Ammon's horn (tissue), 1 donor: ENCODE data around the gene SDHC.
"Not testable (repeated sequence)": the region's sequence is repeated elsewhere in the genome, so short reads cannot be mapped to it uniquely, and the experiment has no call there.

Source experiments
- DNase-seq: peaks from one replicate; pipeline ENCODE4 v3.0.0-alpha.2; 2016; ENCODE audit warnings: low spot score

SDHC gene

DNA sequence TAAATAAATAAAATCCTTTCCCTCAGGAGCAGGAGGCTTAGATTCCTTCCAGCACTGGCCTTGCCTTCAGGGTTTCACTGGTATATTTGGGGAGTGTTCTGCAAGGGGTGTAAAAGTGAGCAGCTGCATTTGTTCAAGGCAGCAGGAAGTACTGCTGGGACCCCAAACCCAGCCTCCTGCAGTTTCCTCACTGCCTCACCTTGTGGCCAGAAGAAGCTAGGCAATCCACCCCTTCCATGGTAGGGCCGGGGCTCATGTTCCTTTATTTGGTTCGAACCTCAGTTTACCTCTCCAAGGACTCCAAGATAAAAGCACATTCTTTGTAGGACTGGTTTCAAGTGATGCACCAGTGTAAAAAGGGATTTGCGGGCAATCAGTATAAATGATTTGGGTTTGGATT is 74.5 kb downstream of the SDHC start:
- no peak for DNase-seq

GRCh38 chr1:161389158-161389557 is 75.0 kb downstream of the SDHC start:
- not testable (repeated sequence) for DNase-seq

- peak; percentile 99 for DNase-seq
Observed at GRCh38 chr1:161389691-161390558, 75.7 kb downstream of the SDHC start.

DNA sequence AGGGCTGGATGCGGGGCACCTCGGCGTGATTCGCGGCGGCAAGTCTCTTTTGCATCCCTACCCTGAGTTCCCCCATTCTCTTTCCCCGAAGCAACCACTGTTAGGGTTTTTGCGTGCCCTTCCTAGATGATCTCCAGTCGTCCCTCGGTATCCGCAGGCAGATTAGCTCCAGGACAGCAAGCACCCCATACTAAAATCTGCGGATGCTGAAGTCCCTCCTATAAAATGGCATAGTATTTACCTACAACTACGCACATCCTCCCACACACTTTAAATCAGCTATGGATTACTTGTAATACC is 76.3 kb downstream of the SDHC start:
- no peak for DNase-seq

DNA sequence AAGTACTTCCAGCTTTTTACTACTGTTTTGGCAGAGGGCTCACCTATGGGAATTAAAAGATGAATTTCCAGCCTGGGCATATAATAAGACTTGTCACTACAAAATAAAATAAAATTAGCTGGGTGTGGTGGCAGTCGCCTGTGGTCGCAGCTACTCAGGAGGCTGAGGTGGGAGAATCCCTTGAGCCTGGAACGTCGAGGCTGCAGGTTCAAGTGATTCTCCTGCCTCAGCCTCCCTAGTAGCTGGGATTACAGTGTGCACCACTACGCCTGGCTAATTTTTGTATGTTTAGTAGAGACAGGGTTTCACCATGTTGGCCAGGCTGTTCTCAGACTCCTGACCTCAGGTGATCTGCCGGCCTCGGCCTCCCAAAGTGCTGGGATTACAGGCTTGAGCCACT is 77.0 kb downstream of the SDHC start:
- not testable (repeated sequence) for DNase-seq

DNA sequence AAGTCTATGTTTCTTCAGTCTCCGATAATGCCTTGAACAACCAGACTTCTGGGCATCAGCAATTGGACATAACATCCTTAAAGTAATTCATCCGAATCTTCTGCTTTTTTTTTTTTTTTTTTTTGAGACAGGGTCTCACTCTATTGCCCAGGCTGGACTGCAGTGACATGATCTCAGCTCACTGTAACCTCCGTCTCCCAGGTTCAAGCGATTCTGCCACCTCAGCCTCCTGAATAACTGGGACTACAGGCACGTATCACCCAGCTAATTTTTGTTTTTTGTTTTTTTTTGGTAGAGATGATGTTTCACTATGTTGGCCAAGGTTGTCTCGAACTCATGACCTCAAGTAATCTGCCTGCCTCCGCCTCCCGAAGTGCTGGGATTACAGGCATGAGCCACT is 77.4 kb downstream of the SDHC start:
- no peak for DNase-seq

- no peak for DNase-seq
Observed at GRCh38 chr1:161393151-161393550, 79.0 kb downstream of the SDHC start.

GRCh38 chr1:161397038-161397437 is 82.9 kb downstream of the SDHC start:
- DNase-seq, result not testable (repeated sequence)

DNA sequence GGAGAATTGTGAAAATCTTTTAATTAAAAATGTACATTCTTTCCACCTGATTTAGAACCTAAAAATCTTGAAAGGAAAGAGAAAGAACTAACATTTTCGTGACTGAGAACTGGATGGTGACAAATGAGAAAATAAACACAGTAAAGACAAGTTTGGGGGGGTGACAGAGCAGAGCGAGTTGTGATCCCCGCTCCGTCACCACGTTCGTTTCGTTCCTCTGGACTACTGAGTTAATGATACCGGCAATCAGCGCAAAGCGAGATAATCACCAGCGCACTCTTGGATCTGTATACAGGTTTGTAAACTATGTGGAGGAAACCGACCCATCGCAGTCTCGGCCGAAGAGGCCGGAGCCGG is 84.7 kb downstream of the SDHC start:
- no peak for DNase-seq

DNA sequence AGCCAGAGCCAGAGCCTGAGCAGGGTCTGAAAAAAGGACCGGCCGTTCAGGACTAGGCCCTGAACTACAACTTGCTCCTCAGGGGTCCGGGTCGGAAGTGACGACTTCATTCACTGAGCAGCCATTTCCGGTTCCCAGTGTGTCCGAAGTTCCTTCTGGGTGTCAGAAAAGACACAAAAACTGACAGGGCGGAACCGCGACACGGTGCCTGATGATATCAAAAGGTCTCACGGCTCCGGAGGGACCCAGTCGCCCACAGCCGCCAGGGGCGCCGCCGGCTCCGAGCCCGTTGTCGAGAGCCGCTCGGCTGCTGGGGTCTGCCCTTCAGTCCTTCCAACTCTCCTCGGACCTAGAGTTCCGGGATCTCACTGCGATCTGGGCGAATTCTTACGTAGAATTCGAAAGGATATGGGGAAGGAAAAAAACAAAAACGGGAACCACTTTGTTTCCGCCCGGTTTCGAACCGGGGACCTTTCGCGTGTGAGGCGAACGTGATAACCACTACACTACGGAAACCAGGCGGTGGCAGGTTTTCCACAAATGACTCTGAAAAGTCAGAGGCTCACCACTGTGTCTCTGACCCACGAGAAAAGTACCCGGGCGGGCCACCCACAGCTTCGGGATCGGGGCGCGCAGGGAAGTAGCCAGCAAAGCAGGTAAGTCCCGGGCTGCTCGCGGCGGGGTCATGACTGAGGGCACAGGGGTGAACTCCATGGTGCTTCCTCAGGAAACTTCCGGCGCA is 85.2 kb downstream of the SDHC start:
- peak; percentile 93 for DNase-seq

GRCh38 chr1:161402446-161402845 is 88.3 kb downstream of the SDHC start:
- no peak for DNase-seq

- no peak for DNase-seq
Observed at GRCh38 chr1:161404051-161404597, 89.9 kb downstream of the SDHC start.

DNA sequence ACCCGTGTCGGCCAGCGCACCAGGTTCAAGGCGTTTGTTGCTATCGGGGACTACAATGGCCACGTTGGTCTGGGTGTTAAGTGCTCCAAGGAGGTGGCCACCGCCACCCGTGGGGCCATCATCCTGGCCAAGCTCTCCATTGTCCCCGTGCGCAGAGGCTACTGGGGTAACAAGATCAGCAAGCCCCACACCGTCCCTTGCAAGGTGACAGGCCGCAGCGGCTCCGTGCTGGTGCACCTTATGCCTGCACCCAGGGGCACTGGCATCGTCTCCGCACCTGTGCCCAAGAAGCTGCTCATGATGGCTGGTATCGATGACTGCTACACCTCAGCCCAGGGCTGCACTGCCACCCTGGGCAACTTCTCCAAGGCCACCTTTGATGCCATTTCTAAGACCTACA is 92.4 kb downstream of the SDHC start:
- not testable (repeated sequence) for DNase-seq

- DNase-seq, result no peak
Observed at GRCh38 chr1:161407451-161407985, 93.3 kb downstream of the SDHC start.

DNA sequence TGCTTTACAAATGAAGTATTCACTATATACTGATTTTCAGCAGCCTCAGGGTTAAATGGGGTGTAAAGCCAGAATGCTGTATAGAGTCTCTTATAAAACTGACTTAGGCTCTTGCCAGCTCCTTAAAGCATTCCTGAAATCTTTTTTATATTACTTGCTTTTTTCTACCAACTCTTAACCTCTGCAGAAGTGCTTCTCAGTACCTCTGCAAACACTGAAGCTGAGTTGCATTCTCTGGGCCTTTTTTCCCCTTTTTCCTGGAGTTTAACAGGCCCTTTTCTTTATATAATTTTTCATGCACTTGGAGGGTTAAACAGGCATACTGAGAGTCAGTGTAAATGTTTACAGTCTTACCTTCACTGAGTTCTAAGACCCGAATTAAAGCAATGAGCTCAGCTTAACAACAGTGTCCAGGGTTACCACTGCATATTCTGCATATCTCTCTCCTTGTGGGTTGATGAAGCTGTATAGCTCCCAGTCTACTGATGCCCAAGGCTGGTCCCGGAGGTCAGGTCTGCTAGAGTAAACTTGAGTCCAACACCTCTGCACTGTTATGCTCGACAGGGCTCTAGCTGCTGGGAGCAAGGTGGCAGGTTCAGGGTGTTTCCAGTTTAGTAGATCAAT is 94.4 kb downstream of the SDHC start:
- DNase-seq, result no peak

- DNase-seq, result not testable (repeated sequence)
Observed at GRCh38 chr1:161409848-161410635, 95.9 kb downstream of the SDHC start.

DNA sequence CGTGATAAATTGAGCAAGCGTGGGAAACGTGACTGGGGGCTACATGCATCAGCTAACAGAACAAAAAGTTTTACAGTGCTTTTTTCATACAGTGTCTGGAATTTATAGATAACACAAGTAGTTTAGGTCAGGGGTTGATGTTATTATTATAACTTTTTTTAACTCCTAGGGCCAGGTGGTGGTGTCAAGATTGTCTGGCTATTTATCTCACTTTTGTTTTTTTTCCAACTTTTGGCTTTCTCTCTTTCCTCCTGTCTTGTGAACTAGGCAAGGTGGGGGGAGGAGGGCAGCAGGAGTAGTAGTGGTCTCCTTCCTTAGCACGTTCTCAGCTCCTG is 96.4 kb downstream of the SDHC start:
- DNase-seq, result not testable (repeated sequence)
